PFSK-1 (cell line): Measurements from ENCODE around the gene YIPF4.

Source experiments
- FOXP2 ChIP-seq: optimal IDR thresholded peaks from 2 replicates; pipeline ENCODE3; 2011; ENCODE audit warnings: borderline replicate concordance, control low read depth, inconsistent platforms; ENCODE audit not compliant: insufficient read depth; ENCODE audit errors: extremely low read length, extremely low read depth
- POLR2AphosphoS5 ChIP-seq: IDR thresholded peaks from 2 replicates; pipeline ENCODE4 v1.6.1; 2012; ENCODE audit warnings: low read depth, mild to moderate bottlenecking, control low read depth, low read length, moderate library complexity
- TAF1 ChIP-seq: IDR thresholded peaks from 2 replicates; pipeline ENCODE4 v1.6.1; 2012; ENCODE audit warnings: low read length, control low read depth, borderline replicate concordance; ENCODE audit not compliant: insufficient read depth
- TF ChIP-seq, protein P1 (sequence below), 2 experiments: IDR thresholded peaks; 2 replicates each; pipeline versions ENCODE4 v1.6.1 to v1.8.0; 2011 to 2012; ENCODE audit warnings: low read depth in 2 of 2, low read length in 2 of 2, control low read depth in 1 of 2, inconsistent platforms in 1 of 2, mild to moderate bottlenecking in 1 of 2, moderate library complexity in 1 of 2; ENCODE audit not compliant: insufficient read depth in 1 of 2

DNA sequence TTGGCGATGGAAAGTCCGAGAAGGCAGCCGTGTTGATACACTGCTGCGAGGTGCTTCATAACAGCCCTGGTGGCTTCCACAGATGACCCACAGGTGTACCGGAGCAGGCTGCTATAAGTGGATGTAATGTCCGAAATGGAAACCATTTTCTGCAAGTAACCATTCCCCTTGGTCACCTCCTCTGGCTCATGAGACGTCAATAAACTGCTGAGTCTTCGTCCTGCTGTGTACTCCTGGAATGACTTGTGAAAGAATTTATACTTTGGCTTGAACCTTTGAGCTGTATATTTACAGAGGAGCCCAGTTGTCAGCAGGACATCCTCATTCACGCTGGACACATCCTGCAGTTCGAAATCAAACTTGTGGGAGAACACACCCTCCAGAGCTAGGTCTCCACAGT is 27.4 kb upstream of the YIPF4 start:
- TF ChIP-seq TAF1 (no peak), FOXP2 (no peak), POLR2AphosphoS5 (no peak)
- TF ChIP-seq, protein P1, sequence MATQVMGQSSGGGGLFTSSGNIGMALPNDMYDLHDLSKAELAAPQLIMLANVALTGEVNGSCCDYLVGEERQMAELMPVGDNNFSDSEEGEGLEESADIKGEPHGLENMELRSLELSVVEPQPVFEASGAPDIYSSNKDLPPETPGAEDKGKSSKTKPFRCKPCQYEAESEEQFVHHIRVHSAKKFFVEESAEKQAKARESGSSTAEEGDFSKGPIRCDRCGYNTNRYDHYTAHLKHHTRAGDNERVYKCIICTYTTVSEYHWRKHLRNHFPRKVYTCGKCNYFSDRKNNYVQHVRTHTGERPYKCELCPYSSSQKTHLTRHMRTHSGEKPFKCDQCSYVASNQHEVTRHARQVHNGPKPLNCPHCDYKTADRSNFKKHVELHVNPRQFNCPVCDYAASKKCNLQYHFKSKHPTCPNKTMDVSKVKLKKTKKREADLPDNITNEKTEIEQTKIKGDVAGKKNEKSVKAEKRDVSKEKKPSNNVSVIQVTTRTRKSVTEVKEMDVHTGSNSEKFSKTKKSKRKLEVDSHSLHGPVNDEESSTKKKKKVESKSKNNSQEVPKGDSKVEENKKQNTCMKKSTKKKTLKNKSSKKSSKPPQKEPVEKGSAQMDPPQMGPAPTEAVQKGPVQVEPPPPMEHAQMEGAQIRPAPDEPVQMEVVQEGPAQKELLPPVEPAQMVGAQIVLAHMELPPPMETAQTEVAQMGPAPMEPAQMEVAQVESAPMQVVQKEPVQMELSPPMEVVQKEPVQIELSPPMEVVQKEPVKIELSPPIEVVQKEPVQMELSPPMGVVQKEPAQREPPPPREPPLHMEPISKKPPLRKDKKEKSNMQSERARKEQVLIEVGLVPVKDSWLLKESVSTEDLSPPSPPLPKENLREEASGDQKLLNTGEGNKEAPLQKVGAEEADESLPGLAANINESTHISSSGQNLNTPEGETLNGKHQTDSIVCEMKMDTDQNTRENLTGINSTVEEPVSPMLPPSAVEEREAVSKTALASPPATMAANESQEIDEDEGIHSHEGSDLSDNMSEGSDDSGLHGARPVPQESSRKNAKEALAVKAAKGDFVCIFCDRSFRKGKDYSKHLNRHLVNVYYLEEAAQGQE (IDR thresholded peaks at IDR 0.05; ENCODE audit: insufficient read depth in 1 of 2, low read depth in 2 of 2, low read length in 2 of 2): no peak
